HepG2 (cell line): ENCODE data around the gene TMEM150C. TPM values are rescaled to one million over a fixed set of nuclear protein-coding genes. Genes with fewer than 3 reads are reported as not detected.

Experiments
- ATAC-seq: fragments of 200-7000 bp; cut with Tn5 transposase; 3 replicates; pipeline ENCODE4 v1.9.1; 2020; ENCODE audit warnings: mild to moderate bottlenecking, moderate library complexity
- BruUV-seq: library from RNA; stranded (reverse); fragments of 400-500 nt; replicated peaks from 2 replicates; lab custom pipeline; 2021; lab: Mats Ljungman, UMichigan
- CTCF ChIA-PET: fragments of 300-600 bp; formaldehyde crosslinking; extraction: SDS; loops from one replicate; lab custom pipeline; 2021; ENCODE audit warnings: low total read pairs, inconsistent platforms, low intra/inter-chr PET ratio; lab: Yijun Ruan, JAX
- POLR2A ChIA-PET: fragments of 350-600 bp; sonication (Branson Sonifier 250); formaldehyde crosslinking; loops from one replicate; lab custom pipeline; 2020; ENCODE audit warnings: antibody characterized with exemption, inconsistent platforms; lab: Yijun Ruan, JAX
- DNase-seq: peaks from one replicate; pipeline ENCODE4 v3.0.0-alpha.2; 2015; ENCODE audit warnings: low spot score
- FAIRE-seq: peaks from 3 replicates; lab custom pipeline; 2011; peaks lifted over from hg19 to GRCh38; lab: Jason Lieb, UNC
- H2AFZ ChIP-seq: one replicate; pipeline ENCODE4 v1.6.1; 2011; ENCODE audit warnings: low read length, inconsistent platforms
- H3K27ac ChIP-seq: fragments of 300-600 bp; 3 replicates; pipeline ENCODE4 v1.8.0; 2011; ENCODE audit warnings: mixed run types, mild to moderate bottlenecking, mixed read lengths, low read length, inconsistent platforms; ENCODE audit not compliant: insufficient read depth; ENCODE audit errors: extremely low read length
- H3K27me3 ChIP-seq, 2 experiments: fragments of 200-600 bp in 1 of 2; 2 replicates in 1 of 2; 3 replicates in 1 of 2; pipeline versions ENCODE4 v1.6.0 to v1.8.0; 2011; ENCODE audit warnings: low read length in 2 of 2, mild to moderate bottlenecking in 2 of 2, moderate library complexity in 2 of 2, inconsistent platforms in 1 of 2; ENCODE audit not compliant: insufficient read depth in 2 of 2, control insufficient read depth in 1 of 2
- H3K36me3 ChIP-seq, 2 experiments: fragments of 200-600 bp in 1 of 2; replicated peaks in 1 of 2; 2 replicates in 1 of 2; 3 replicates in 1 of 2; pipeline versions ENCODE4 v1.5.1 to v1.8.0; 2011; ENCODE audit warnings: low read length in 2 of 2, inconsistent platforms in 1 of 2; ENCODE audit not compliant: insufficient read depth in 2 of 2, control insufficient read depth in 1 of 2
- H3K4me1 ChIP-seq: 2 replicates; pipeline ENCODE4 v1.5.1; 2012; ENCODE audit warnings: low read length, inconsistent platforms; ENCODE audit not compliant: insufficient read depth
- H3K4me2 ChIP-seq: 2 replicates; pipeline ENCODE4 v1.6.0; 2011; ENCODE audit warnings: low read depth, low read length, inconsistent platforms
- H3K4me3 ChIP-seq, 3 experiments: fragments of 200-600 bp in 1 of 3; sonication (generic), shearing (Covaris generic) in 1 of 3; replicated peaks in 1 of 3; 2 replicates each; pipeline ENCODE4 v1.5.1; 2011 to 2016; ENCODE audit warnings: low read length in 3 of 3, inconsistent platforms in 2 of 3, low read depth in 2 of 3, mild to moderate bottlenecking in 2 of 3, control low read depth in 1 of 3, mixed read lengths in 1 of 3; ENCODE audit not compliant: insufficient read depth in 1 of 3
- H3K79me2 ChIP-seq: one replicate; pipeline ENCODE4 v1.6.1; 2011; ENCODE audit warnings: low read length, inconsistent platforms; ENCODE audit not compliant: insufficient read depth
- H3K9ac ChIP-seq: 2 replicates; pipeline ENCODE4 v1.6.0; 2011; ENCODE audit warnings: mild to moderate bottlenecking, low read depth, low read length, inconsistent platforms; ENCODE audit not compliant: insufficient read depth
- H3K9me3 ChIP-seq: 2 replicates; pipeline ENCODE4 v1.5.1; 2012; ENCODE audit warnings: mild to moderate bottlenecking, low read length
- H4K20me1 ChIP-seq: 2 replicates; pipeline ENCODE4 v1.6.0; 2011; ENCODE audit warnings: inconsistent platforms, mild to moderate bottlenecking, low read length, moderate library complexity; ENCODE audit not compliant: insufficient read depth
- AGO2 ChIP-seq: fragments of 200-400 bp; formaldehyde crosslinking; optimal IDR thresholded peaks from 2 replicates; pipeline ENCODE3; 2017; ENCODE audit warnings: mild to moderate bottlenecking, low read depth, low read length, moderate library complexity
- FLYWCH1 ChIP-seq: sonication (generic); formaldehyde crosslinking; IDR thresholded peaks from 2 replicates; pipeline ENCODE4 v1.8.1; 2023; ENCODE audit warnings: mild to moderate bottlenecking, missing genetic modification reagents
- HMG20B ChIP-seq: conservative IDR thresholded peaks from 2 replicates; pipeline ENCODE4 v1.6.1; 2016; ENCODE audit warnings: missing genetic modification reagents, missing compliant biosample characterization
- MAF1 ChIP-seq: sonication (generic); formaldehyde crosslinking; IDR thresholded peaks from 2 replicates; pipeline ENCODE4 v1.5.0; 2020; ENCODE audit warnings: missing genetic modification reagents, borderline replicate concordance
- MXI1 ChIP-seq: IDR thresholded peaks from 3 replicates; pipeline ENCODE4 v1.6.1; 2012; ENCODE audit warnings: low read depth, low read length, inconsistent platforms, borderline replicate concordance
- NR2F6 ChIP-seq, 2 experiments: IDR thresholded peaks; 2 replicates each; pipeline ENCODE4 v1.6.1; 2016; ENCODE audit warnings: antibody characterized with exemption in 1 of 2, mild to moderate bottlenecking in 1 of 2
- REXO4 ChIP-seq: sonication (generic); formaldehyde crosslinking; IDR thresholded peaks from 2 replicates; pipeline ENCODE4 v1.8.0; 2022; ENCODE audit warnings: missing genetic modification reagents, mild to moderate bottlenecking, borderline replicate concordance
- SCMH1 ChIP-seq: sonication (generic); formaldehyde crosslinking; IDR thresholded peaks from 2 replicates; pipeline ENCODE4 v1.9.0; 2021; ENCODE audit warnings: missing genetic modification reagents, mild to moderate bottlenecking, borderline replicate concordance
- TARDBP ChIP-seq: sonication (generic); formaldehyde crosslinking; IDR thresholded peaks from 2 replicates; pipeline ENCODE4 v1.8.0; 2022; ENCODE audit warnings: mild to moderate bottlenecking, missing genetic modification reagents
- ZNF10 ChIP-seq: sonication (generic); formaldehyde crosslinking; IDR thresholded peaks from 2 replicates; pipeline ENCODE4 v1.4.0; 2020; ENCODE audit warnings: mild to moderate bottlenecking, low read depth, missing genetic modification reagents, borderline replicate concordance
- ZNF124 ChIP-seq: sonication (generic); formaldehyde crosslinking; IDR thresholded peaks from 2 replicates; pipeline ENCODE4 v1.4.0; 2020; ENCODE audit warnings: missing genetic modification reagents
- ZNF235 ChIP-seq: sonication (generic); formaldehyde crosslinking; IDR thresholded peaks from 2 replicates; pipeline ENCODE4 v1.8.1; 2023; ENCODE audit warnings: mild to moderate bottlenecking, missing genetic modification reagents, borderline replicate concordance
- ZNF619 ChIP-seq: sonication (generic); formaldehyde crosslinking; IDR thresholded peaks from 2 replicates; pipeline ENCODE4 v1.4.0; 2020; ENCODE audit warnings: mild to moderate bottlenecking, missing genetic modification reagents
- ZNF747 ChIP-seq: sonication (generic); formaldehyde crosslinking; IDR thresholded peaks from 2 replicates; pipeline ENCODE4 v1.8.1; 2023; ENCODE audit warnings: missing genetic modification reagents, mild to moderate bottlenecking, borderline replicate concordance
- ZNF770 ChIP-seq: sonication (generic); formaldehyde crosslinking; IDR thresholded peaks from 2 replicates; pipeline ENCODE4 v1.5.0; 2020; ENCODE audit warnings: mild to moderate bottlenecking, missing genetic modification reagents
- WGBS: methylation state at CpG from one replicate; pipeline ENCODE4 v1.1.6; 2017; ENCODE audit warnings: low lambda C conversion rate; 5-methylcytosine and 5-hydroxymethylcytosine counted together
- in situ Hi-C: cut with HindIII; loops from 2 replicates; pipeline ENCODE4 v1.10.0; 2017; ENCODE audit warnings: low pct_unique_long_range_greater_than_20kb; ENCODE audit not compliant: extremely low pct_ligation_motif_present
- intact Hi-C: fragments of 100-400 bp; cut with micrococcal nuclease; formaldehyde crosslinking; loops from one replicate; pipeline ENCODE4 v1.10.0; 2022; ENCODE audit not compliant: unreplicated experiment
- polyA plus RNA-seq, 8 experiments: library from polyadenylated mRNA; depleted of rRNA in 3 of 8; stranded (reverse) in 7 of 8; unstranded in 1 of 8; fragments of >200 nt; fragmentation: Illumina TruSeq in 4 of 8; extraction: Trizol in 4 of 8; gene quantifications; 2 replicates each; pipeline versions ENCODE4 v1.2.1 to v1.2.3, GENCODE V29; 2011 to 2016; ENCODE audit warnings: low read depth in 4 of 8, missing spikeins in 1 of 8, mixed read lengths in 1 of 8; ENCODE audit not compliant: insufficient read depth in 1 of 8
- total RNA-seq, 5 experiments: library from RNA; depleted of rRNA; stranded (reverse); fragments of >200 nt; fragmentation: Illumina TruSeq; extraction: Trizol; gene quantifications; 2 replicates each; pipeline ENCODE4 v1.2.3, GENCODE V29; 2016; ENCODE audit warnings: low read depth in 1 of 5
- TF ChIP-seq, protein P1 (sequence below): sonication (generic); formaldehyde crosslinking; conservative IDR thresholded peaks from 2 replicates; pipeline ENCODE4 v1.8.0; 2022; ENCODE audit warnings: missing genetic modification reagents

Gene TMEM150C
- total and polyA plus RNA-seq, 2 of the 13 experiments (the other 11 are each of a cell fraction or from before 2014, with no cell fraction given): 0.33 to 0.42 TPM

DNA sequence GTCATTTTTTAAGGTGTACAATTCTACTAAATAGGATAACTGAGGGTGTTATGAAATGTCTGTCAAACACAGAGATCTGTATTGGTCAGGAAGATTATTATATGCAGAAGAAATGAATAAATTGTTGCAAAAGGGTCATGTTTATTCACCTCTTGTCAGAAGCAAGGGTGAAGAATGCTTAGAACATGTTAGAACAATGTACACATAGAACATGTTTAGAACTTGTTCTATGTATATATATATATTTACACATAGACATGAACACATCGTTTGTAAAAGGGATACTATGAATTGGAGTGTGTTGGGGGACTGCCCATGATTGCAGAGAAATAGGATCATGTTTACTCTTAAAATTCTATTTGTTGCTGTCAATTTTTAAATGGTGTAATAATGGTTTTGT is 28.0 kb upstream of the TMEM150C start:
- Histone ChIP-seq H3K36me3 (no peaks in the 10 kb centered on the region), H2AFZ (no peak overlapping the region), H3K4me1 (peaks cover 2% of the 10 kb centered on the region), H3K9me3 (no peaks in the 10 kb centered on the region), H3K79me2 (no peaks in the 10 kb centered on the region), H4K20me1 (no peaks in the 10 kb centered on the region), H3K9ac (no peak overlapping the region), H3K27me3 (no peaks in the 10 kb centered on the region; a peak in 1 of 5 replicates), H3K27ac (no peak overlapping the region), H3K4me2 (no peak overlapping the region), H3K4me3 (no peak overlapping the region)
- FAIRE-seq: no peak
- WGBS: 3% methylated on average over 1 of the region's 1 CpG
- intact Hi-C loops (no loop called here), in situ Hi-C loops (no loop called here)
- DNase-seq: no peak
- no peak for TF ChIP-seq SCMH1 (CRISPR knock-in tag)
- no peak for TF ChIP-seq ZNF124 (CRISPR knock-in tag)
- no peak for TF ChIP-seq HMG20B (CRISPR knock-in tag)
- no peak for TF ChIP-seq ZNF619 (CRISPR knock-in tag)
- TF ChIP-seq ZNF235 (CRISPR knock-in tag): no peak
- no peak for TF ChIP-seq NR2F6 (IDR thresholded peaks at IDR 0.05)
- TF ChIP-seq NR2F6 (CRISPR knock-in tag; IDR thresholded peaks at IDR 0.05): no peak
- no peak for TF ChIP-seq REXO4 (CRISPR knock-in tag)
- TF ChIP-seq, protein P1, sequence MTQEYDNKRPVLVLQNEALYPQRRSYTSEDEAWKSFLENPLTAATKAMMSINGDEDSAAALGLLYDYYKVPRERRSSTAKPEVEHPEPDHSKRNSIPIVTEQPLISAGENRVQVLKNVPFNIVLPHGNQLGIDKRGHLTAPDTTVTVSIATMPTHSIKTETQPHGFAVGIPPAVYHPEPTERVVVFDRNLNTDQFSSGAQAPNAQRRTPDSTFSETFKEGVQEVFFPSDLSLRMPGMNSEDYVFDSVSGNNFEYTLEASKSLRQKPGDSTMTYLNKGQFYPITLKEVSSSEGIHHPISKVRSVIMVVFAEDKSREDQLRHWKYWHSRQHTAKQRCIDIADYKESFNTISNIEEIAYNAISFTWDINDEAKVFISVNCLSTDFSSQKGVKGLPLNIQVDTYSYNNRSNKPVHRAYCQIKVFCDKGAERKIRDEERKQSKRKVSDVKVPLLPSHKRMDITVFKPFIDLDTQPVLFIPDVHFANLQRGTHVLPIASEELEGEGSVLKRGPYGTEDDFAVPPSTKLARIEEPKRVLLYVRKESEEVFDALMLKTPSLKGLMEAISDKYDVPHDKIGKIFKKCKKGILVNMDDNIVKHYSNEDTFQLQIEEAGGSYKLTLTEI (CRISPR knock-in tag): no peak
- no peak for TF ChIP-seq MXI1
- no peak for TF ChIP-seq ZNF747
- TF ChIP-seq FLYWCH1 (CRISPR knock-in tag): no peak
- TF ChIP-seq TARDBP (CRISPR knock-in tag): no peak
- TF ChIP-seq ZNF770 (CRISPR knock-in tag): no peak
- TF ChIP-seq AGO2: no peak
- TF ChIP-seq MAF1 (CRISPR knock-in tag): no peak
- TF ChIP-seq ZNF10 (CRISPR knock-in tag): no peak
- ChIA-PET CTCF (no interaction called here), POLR2A (no interaction called here)
- no peak for ATAC-seq
- no TSS peak for BruUV-seq
